HG02642 (cell line): ENCODE data around the gene ASPSCR1.

Experiments
- ATAC-seq: cut with Tn5 transposase; IDR thresholded peaks from one replicate; pipeline ENCODE4 v1.9.1; 2021; ENCODE audit warnings: mild to moderate bottlenecking; ENCODE audit not compliant: unreplicated experiment, poor library complexity

Gene ASPSCR1

GRCh38 chr17:81959362-81960129, 17.9 kb upstream of the ASPSCR1 start:
- ATAC-seq: peak; percentile 73

DNA sequence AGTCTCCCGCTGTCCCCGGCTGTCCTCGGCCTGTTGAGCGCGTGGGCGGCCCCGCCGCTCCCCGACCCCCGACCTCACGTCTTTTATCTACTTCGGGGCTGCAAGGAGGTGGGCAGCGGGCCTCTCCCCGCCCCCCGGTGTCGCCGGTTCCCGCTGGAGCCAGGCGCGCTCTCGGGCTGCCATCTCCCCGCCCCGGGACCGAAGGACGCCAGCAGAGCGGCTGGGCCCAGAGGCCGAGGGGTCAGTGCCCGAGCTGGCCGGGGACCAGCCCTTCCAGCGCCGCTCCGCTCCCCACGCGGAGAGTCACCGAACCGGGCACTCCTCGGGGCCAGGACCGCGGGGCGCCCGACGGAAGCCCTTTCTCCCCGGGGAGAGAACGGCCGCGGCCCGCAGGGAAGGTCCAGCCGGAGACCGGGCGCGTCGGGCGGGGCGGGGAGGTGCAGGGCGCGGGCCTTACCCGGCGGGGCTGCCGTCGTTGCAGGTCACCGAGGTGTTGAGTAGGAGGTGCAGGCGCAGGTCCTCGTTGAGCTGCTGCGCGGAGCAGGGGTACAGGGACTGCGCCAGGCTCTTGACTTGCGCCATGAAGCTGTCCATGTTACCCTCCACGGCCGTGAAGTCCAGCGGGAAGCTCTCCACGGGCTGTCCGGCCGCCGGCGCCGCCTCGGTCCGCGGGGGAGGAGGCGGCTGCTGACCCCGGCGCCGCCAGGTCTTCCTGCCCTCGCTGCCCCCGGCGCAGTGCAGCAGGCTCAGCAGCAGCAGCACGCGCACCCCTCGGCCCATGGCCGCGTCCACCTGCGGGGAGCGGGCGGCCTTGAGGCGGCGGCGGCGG, 17.1 kb upstream of the ASPSCR1 start:
- no peak for ATAC-seq

- no peak for ATAC-seq
Observed at GRCh38 chr17:81961087-81961511, 16.3 kb upstream of the ASPSCR1 start, which contains the start of gene NOTUM. TSS of gene NOTUM (minus strand) at chr17:81961187. CDS start at chr17:81960909, 278 bp downstream.

DNA sequence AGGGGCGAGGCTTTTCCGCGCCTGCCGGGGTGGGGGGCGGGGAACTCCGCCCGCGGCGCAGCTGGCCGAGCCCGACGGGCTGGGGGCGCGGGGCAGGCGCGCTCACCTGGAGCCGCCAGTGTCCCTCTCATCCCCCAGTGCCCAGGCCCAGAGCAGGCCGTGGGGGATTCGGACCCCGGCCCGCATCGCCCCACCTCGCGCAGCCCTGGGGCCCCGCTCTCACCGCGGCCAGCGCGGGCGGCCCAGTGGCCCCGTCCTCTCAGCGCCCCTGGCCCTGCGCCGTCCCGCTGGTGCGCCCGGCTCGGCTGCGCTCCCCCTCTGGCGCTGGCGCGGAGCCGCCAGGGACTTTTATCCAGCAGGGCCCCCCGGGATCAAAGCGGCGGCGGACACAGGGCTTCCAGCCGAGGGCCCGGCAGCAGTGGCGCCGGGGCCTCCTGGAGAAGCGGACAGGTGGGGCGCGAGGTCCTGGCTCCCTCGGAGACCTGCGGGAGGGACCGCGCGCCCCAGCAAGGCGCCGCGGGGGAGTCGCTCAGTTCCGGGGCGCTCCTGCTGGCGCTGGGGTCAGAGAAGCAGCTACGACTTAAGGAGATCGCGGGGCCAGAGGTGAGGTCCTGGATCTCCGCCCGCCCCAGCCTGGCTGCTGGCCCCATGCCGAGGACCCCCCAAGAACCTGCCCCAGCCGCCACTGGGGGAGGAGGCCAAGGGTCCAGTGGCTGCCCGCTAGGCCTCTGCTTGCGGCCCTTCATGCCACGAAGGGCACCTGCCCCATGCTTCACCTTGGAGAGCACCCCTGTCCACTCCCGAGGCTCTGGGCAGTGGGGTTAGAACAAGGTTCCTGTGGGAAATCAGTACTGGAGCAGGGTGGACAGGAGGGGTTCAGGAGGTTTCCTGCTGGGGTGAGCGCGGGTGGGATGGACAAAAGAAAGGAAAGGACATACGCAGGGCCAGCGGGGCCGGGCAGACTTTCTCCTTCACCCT, 15.6 kb upstream of the ASPSCR1 start:
- no peak for ATAC-seq

DNA sequence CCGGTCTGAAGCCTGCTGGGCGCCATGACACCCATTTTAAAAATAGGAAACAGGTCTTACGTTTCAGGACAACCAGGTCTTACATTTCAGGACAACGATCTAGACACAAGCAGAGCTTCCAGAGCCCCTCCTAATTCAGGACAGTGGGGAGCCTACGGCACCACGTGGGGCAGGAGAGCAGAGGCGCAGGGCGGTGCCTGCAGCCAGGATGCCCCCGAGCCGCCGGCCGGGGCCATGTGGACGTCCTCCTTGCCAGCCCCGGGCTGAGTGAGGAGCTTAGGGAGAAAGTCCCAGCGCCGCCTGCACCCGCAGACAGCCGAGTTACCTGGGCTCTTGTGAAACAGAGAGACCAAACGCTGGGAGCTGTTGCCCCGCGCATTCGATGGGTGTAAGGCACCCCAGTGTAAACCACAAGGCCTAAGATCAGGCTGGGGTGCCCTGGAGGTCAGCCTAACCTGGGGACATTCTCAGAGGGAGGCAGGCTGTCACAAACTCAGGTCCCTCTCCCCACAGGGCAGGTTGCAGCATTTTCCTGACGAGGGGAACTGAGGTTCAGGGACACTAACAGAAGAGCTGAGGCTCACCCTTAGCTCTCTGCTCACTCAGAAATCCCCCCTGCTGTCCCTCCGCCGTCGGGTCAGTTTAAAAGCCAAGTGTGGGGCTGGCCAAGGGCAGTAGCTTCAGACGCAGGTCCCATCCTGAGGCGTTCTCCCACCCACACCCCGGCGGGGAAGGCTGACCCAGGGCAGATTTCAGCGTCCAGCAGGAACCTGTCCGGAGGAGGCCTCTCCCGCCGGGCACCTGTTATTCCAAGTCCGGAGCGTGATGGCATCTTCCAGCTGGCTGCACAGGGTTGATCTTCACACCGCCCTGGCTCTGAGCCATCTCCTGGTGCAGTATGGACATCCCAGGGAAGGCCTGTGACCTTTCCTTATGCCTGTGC, 14.7 kb upstream of the ASPSCR1 start:
- no peak for ATAC-seq

GRCh38 chr17:81964081-81964849, 13.2 kb upstream of the ASPSCR1 start:
- no peak for ATAC-seq

GRCh38 chr17:81966343-81967243, 10.8 kb upstream of the ASPSCR1 start:
- ATAC-seq: no peak

DNA sequence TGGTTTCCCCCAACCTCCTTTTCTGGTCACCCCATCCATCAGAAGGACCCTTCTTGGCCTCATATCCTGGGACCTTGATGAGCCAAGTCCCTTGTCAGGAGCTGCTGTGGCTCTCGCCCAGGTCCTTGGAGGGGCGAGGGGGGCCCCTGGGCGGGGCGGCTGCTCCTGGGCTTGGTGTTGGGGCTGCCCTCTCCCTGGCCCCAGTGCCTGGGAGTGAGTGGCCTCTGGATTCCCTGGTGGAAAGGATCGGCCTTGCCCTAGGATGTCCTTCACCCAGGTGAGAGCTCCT, 10.2 kb upstream of the ASPSCR1 start:
- no peak for ATAC-seq

GRCh38 chr17:81967533-81968395, 9.7 kb upstream of the ASPSCR1 start:
- peak; percentile 44 for ATAC-seq

DNA sequence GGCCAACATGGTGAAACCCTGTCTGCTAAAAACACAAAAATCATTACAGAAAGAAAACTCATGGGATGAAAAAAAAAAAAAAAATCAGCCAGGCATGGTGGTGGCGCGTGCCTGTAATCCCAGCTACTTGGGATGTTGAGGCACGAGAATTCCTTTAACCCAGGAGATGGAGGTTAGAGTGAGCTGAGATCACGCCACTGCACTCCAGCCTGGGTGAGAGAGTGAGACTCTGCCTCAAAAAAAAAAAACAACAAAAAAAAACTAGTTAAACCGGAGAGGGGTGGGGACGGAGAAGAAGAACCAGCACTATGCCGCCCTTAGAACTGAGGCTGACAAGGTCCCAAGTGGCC, 9.1 kb upstream of the ASPSCR1 start:
- no peak for ATAC-seq

GRCh38 chr17:81968850-81969812, 8.3 kb upstream of the ASPSCR1 start:
- ATAC-seq: no peak

- no peak for ATAC-seq
Observed at GRCh38 chr17:81973432-81973831, 4.0 kb upstream of the ASPSCR1 start.

DNA sequence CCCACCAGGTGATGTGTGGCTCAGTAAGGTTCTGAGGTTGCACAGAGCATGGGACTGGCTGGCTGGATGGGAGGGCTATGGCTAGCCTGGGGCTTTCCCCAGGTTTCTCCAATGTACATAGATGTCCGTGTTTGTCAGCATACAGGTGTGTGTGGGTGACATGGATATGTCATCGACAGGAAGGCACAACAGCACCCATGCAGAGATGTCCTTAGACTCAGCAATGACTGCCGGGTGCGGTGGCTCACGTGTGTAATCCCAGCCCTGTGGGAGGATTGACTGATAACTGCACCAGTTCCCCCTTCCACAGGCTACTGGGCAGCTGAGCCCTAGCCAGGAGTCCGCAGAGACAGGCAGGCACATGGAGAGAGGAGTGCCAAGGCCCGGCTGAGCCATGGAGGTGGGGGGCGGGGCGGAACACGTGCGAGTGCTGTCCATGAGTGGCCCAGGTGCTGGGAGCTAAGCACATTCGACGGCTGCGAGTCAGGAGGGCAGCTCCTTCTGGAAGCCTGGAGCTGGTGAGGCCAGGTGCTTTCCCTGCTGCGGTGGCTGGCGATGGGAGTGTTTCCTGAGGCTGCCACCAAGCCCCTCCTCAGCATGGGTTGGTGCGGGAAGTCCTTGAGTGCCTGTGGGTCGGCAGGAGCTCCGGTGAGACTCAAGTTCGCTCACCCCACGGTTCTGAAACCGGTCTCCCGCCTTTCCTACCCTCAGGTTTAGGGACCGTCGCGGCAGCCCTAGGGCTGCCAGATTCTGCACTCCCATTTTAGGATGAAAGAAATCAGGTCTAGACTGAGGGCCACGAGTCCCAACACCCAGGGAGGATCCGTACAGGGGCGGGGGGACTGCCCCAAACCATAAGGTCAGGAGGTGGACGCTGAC, 858 bp upstream of the ASPSCR1 start:
- peak; percentile 8 for ATAC-seq

DNA sequence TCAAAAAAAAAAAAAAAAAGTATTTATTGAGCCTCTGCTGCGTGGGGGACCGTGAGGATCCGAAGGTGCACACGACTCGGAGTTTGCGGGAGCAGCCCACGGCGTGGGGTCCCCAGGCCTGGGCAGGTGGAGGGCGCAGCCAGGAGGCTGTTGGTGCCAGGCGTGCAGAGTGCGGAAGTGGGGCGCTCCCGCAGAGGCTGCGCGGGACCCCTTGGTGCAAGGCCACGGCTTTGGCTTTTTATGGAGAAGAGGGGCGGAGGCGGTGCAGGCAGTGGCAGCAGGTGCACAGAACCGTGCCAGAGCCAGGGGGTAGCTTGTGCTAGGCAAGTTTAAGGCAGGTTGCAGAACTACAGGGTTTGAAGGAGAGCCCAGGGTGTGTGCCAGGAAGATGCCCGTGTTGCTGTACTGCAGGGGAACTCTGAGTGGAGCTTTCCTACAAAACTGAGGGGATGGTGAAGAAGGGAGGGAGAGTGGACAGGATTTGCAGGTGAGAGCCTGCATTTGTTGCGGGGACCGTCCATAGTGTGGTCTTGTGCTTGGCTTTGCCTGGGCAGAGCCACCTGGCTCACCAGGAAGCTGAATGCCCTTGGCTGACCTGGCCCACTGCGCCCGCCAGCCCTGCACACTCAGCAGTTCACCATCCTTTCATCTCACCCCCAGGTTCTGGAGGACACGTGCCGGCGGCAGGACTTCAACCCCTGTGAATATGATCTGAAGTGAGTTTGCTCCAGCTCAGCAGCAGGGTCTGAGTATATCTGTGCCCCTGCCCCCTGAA, 1.3 kb downstream of the ASPSCR1 start:
- ATAC-seq: no peak
